Lower leg skin (tissue), 3 donors: ENCODE results near the gene JPT1.

Experiments
- CTCF ChIP-seq, 3 donors: fragments of 450-650 bp; IDR thresholded peaks; one replicate each; pipeline ENCODE4 v1.5.1; 2016; ENCODE audit warnings: antibody characterized with exemption in 3 of 3, mild to moderate bottlenecking in 3 of 3, moderate library complexity in 2 of 3
- POLR2A ChIP-seq, 2 donors: fragments of 450-650 bp; IDR thresholded peaks; one replicate each; pipeline ENCODE4 v1.6.1; 2016 to 2017; ENCODE audit warnings: antibody characterized with exemption in 2 of 2, mild to moderate bottlenecking in 1 of 2, moderate library complexity in 1 of 2

GRCh38 chr17:75133001-75133400, 21.3 kb downstream of the JPT1 start:
- TF ChIP-seq POLR2A (IDR thresholded peaks at IDR 0.05) (no peak), CTCF (IDR thresholded peaks at IDR 0.05) (no peak)
